Transverse colon (tissue), 4 donors: ENCODE measurements around the gene TRPM4. TPM values are rescaled to one million over a fixed set of nuclear protein-coding genes. Genes with fewer than 3 reads are reported as not detected.

Experiments used
- DNase-seq: peaks from one replicate; pipeline ENCODE4 v3.0.0-alpha.2; 2019
- H3K27ac ChIP-seq, 4 donors: fragments of 200-600 bp; sonication (generic); 2 replicates each; pipeline ENCODE4 v1.5.1; 2016 to 2018; ENCODE audit warnings: inconsistent platforms in 4 of 4
- H3K27me3 ChIP-seq: fragments of 200-600 bp; sonication (generic); 2 replicates; pipeline ENCODE4 v1.5.1; 2017; ENCODE audit warnings: inconsistent platforms
- H3K36me3 ChIP-seq, 4 donors: fragments of 200-600 bp; sonication (generic); 2 replicates each; pipeline ENCODE4 v1.5.1; 2017 to 2019; ENCODE audit warnings: inconsistent platforms in 4 of 4
- H3K4me1 ChIP-seq, 4 donors: fragments of 200-600 bp; sonication (generic); 2 replicates each; pipeline ENCODE4 v1.5.1; 2017 to 2020; ENCODE audit warnings: inconsistent platforms in 4 of 4
- H3K4me3 ChIP-seq, 4 donors: fragments of 200-600 bp; sonication (generic); 1 replicate in 1 of 4; 2 replicates in 3 of 4; pipeline versions ENCODE4 v1.5.1 to v1.6.1; 2017 to 2019; ENCODE audit warnings: inconsistent platforms in 4 of 4
- H3K9me3 ChIP-seq, 2 donors: fragments of 200-600 bp; sonication (generic); 2 replicates each; pipeline ENCODE4 v1.5.1; 2017 to 2019; ENCODE audit warnings: inconsistent platforms in 2 of 2
- EP300 ChIP-seq: sonication (generic); formaldehyde crosslinking; IDR thresholded peaks from one replicate; pipeline ENCODE4 v1.6.1; 2017; ENCODE audit warnings: antibody characterized with exemption, low read depth
- POLR2A ChIP-seq: fragments of 450-650 bp; IDR thresholded peaks from one replicate; pipeline ENCODE4 v1.6.1; 2016; ENCODE audit warnings: antibody characterized with exemption, mild to moderate bottlenecking, moderate library complexity
- POLR2AphosphoS5 ChIP-seq, 3 donors: sonication (generic); formaldehyde crosslinking; IDR thresholded peaks; one replicate each; pipeline ENCODE4 v1.6.1; 2016; ENCODE audit warnings: antibody characterized with exemption in 3 of 3
- WGBS, 2 donors: methylation state at CpG; one replicate each; pipeline ENCODE4 v1.1.5; 2018; ENCODE audit warnings: low coverage in 1 of 2; 5-methylcytosine and 5-hydroxymethylcytosine counted together
- in situ Hi-C, 4 donors: fragments of 200-750 bp; cut with MboI; loops; one replicate each; pipeline versions ENCODE4 v1.15.0 to v1.15.1; 2017; ENCODE audit warnings: low sequenced_read_pairs in 3 of 4, low pct_ligation_motif_present in 1 of 4, low pct_unique_long_range_greater_than_20kb in 1 of 4
- intact Hi-C: fragments of 100-400 bp; cut with DNase I; formaldehyde crosslinking; loops from one replicate; pipeline ENCODE4 v1.15.1; 2023; ENCODE audit warnings: low total_unique reads
- total RNA-seq, 4 donors: library from RNA; depleted of rRNA; stranded (reverse); fragments of >200 nt; gene quantifications; one replicate each; pipeline ENCODE4 v1.1.0, GENCODE V29; 2016
- TF ChIP-seq, protein P1 (sequence below), 5 experiments: fragments of 200-600 bp in 3 of 5; fragments of 450-650 bp in 2 of 5; sonication (generic) in 3 of 5; IDR thresholded peaks; 1 replicate in 2 of 5; 2 replicates in 3 of 5; pipeline ENCODE4 v1.5.1; 2016 to 2017; ENCODE audit warnings: antibody characterized with exemption in 5 of 5, inconsistent platforms in 3 of 5, mild to moderate bottlenecking in 2 of 5, moderate library complexity in 1 of 5

The TRPM4 gene
- total RNA-seq, 4 donors from 2014 or later = 247 to 884 (median 568) TPM

DNA sequence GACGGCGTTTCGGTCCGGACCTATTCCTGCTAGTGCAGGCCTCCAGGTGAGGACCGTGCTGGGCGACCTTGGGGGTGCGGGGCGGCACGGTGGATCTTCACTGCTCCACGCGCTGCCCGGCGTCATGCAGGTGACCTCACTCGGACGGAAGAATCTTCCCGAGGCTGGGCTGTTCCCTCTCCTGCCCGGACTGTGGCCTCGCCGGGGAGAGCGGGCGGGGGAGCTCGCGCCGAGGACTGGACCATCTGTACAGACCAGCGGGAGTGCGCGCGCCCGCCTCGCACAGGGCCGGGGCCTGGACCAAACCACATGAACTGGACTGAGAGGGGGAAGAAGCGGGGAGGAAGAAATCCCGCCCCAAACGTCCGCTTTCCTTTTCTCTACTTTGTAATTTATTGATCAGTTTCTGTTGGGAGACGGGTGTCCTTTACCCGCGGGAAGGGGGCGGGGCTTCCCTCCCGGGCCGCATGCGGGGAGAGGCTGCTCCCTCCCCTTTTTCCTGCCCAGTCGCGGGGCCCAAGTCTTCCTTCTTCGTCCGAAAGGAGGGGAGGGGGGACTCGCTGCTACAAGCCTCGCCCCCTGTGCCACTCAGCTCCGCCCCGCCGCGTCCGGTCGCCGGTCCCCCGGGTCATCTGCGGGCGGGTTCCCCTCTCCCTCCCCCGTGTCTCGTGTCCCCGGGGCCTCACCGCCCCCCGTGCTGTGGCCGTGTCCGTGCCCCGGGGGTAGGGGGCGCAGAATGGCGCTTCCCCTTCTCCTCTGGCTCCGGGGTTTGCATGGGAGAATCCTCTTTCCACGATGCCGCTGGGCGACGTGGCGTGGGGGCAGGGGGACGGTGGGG is 7.3 kb upstream of the TRPM4 start:
- 1% methylated on average over 48 of the region's 75 CpGs; no CpG with 5 or more reads in 1 of the 2 donors for WGBS, 2 donors
- Histone ChIP-seq H3K4me1 (peaks cover 17 to 51% (median 35%) of the 10 kb centered on the region in 4 donors), H3K36me3 (no peaks in the 10 kb centered on the region), H3K4me3 (peak overlapping the region; percentile 54 to 78 (median 64)), H3K9me3 (no peaks in the 10 kb centered on the region), H3K27ac (peak overlapping the region; percentile 83 to 94 (median 92)), H3K27me3 (no peaks in the 10 kb centered on the region)
- in situ Hi-C loops = no loop called here
- DNase-seq = peak; percentile 93
- intact Hi-C loops = no loop called here
- TF ChIP-seq POLR2AphosphoS5 (IDR thresholded peaks at IDR 0.05) = peak; percentile 85 to 91 (median 90)
- TF ChIP-seq EP300 = no peak
- TF ChIP-seq, protein P1, sequence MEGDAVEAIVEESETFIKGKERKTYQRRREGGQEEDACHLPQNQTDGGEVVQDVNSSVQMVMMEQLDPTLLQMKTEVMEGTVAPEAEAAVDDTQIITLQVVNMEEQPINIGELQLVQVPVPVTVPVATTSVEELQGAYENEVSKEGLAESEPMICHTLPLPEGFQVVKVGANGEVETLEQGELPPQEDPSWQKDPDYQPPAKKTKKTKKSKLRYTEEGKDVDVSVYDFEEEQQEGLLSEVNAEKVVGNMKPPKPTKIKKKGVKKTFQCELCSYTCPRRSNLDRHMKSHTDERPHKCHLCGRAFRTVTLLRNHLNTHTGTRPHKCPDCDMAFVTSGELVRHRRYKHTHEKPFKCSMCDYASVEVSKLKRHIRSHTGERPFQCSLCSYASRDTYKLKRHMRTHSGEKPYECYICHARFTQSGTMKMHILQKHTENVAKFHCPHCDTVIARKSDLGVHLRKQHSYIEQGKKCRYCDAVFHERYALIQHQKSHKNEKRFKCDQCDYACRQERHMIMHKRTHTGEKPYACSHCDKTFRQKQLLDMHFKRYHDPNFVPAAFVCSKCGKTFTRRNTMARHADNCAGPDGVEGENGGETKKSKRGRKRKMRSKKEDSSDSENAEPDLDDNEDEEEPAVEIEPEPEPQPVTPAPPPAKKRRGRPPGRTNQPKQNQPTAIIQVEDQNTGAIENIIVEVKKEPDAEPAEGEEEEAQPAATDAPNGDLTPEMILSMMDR (IDR thresholded peaks at IDR 0.05) = no peak
- TF ChIP-seq POLR2A = peak; percentile 79

GRCh38 chr19:49150944-49151243 is 6.7 kb upstream of the TRPM4 start:
- Histone ChIP-seq H3K4me3 (peak overlapping the region; percentile 54 to 78 (median 64)), H3K36me3 (no peaks in the 10 kb centered on the region), H3K27ac (peak overlapping the region; percentile 83 to 94 (median 92)), H3K27me3 (no peaks in the 10 kb centered on the region), H3K4me1 (peaks cover 13 to 45% (median 31%) of the 10 kb centered on the region in 4 donors), H3K9me3 (no peaks in the 10 kb centered on the region)
- in situ Hi-C loops (no loop called here), intact Hi-C loops (no loop called here)
- TF ChIP-seq EP300 = no peak
- no peak for TF ChIP-seq POLR2AphosphoS5 (IDR thresholded peaks at IDR 0.05)
- no peak for TF ChIP-seq POLR2A
- TF ChIP-seq, protein P1 (IDR thresholded peaks at IDR 0.05) = no peak
- DNase-seq = no peak
- WGBS, 2 donors = 4% methylated on average over 15 of the region's 16 CpGs; no CpG with 5 or more reads in 1 of the 2 donors

DNA sequence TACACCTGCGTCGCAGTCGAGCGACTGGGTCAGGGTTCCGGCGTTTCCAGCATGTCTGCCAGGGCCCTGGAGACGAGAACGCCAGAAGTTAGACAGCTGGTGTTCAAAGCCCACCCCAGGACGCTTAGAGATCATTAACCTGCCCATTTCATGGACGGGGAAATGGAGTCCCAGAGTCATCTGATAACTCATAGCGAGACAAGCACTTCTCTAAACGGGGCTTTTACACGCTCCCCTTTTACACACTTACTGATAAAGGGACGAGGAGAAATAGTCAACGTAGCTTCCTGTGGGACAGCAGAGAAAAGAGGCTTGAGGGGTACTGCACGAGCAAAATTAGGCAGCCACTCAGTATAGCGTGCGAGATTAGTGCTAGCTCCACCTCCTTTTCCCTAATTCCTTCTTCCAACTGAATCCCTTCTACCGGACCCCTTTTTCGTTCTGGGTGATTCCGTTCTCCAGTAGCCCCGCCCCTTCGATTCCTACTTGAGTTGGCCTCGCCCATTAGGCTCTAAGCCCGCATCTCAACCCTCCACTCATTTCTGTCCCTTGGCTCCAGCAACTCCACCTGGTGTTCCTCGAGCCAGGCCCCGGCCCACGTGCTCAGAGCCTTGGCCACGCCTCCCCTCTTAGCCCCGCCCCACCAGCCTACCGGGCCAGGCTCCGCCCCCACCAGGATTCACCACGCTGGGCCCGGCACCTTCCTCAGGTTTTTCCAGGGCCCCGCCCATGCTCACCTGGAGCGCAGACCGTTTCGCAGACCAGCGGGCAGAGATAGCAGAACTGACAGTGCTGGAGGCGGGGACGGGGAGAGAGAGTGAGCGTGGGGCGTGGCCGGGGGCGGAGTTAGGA is 6.1 kb upstream of the TRPM4 start:
- intact Hi-C loops = no loop called here
- 0 to 3% methylated on average over 3 to 41 of the region's 45 CpGs for WGBS, 2 donors
- Histone ChIP-seq H3K4me3 (peak overlapping the region in 3 of 4 donors; percentile 54 to 72 (median 56)), H3K9me3 (no peaks in the 10 kb centered on the region), H3K36me3 (no peaks in the 10 kb centered on the region), H3K27me3 (no peaks in the 10 kb centered on the region), H3K4me1 (peaks cover 8 to 39% (median 26%) of the 10 kb centered on the region in 4 donors), H3K27ac (peak overlapping the region; percentile 83 to 94 (median 92))
- DNase-seq = peak; percentile 98
- TF ChIP-seq EP300 = no peak
- TF ChIP-seq, protein P1 (IDR thresholded peaks at IDR 0.05) = no peak
- TF ChIP-seq POLR2AphosphoS5 (IDR thresholded peaks at IDR 0.05) = peak; percentile 9 to 60 (median 52)
- TF ChIP-seq POLR2A = peak; percentile 45
- in situ Hi-C loops = no loop called here

GRCh38 chr19:49152119-49152550 is 5.5 kb upstream of the TRPM4 start:
- H3K4me1 ChIP-seq = peaks cover 8 to 39% (median 26%) of the 10 kb centered on the region in 4 donors
- intact Hi-C loops = no loop called here
- H3K36me3 ChIP-seq = no peaks in the 10 kb centered on the region
- DNase-seq = no peak
- H3K27me3 ChIP-seq = no peaks in the 10 kb centered on the region
- peak overlapping the region in 1 of 4 donors; percentile 56 for H3K4me3 ChIP-seq
- no peaks in the 10 kb centered on the region for H3K9me3 ChIP-seq
- WGBS, 2 donors = 40% methylated on average over 10 of the region's 10 CpGs; no CpG with 5 or more reads in 1 of the 2 donors
- TF ChIP-seq POLR2AphosphoS5 (IDR thresholded peaks at IDR 0.05) = no peak
- TF ChIP-seq EP300 = no peak
- TF ChIP-seq, protein P1 (IDR thresholded peaks at IDR 0.05) = no peak
- no peak for TF ChIP-seq POLR2A
- H3K27ac ChIP-seq = peak overlapping the region; percentile 83 to 94 (median 92)
- in situ Hi-C loops = no loop called here
